Measurements from ENCODE around the gene MAN1C1.
"Not testable (repeated sequence)": the region's sequence is repeated elsewhere in the genome, so short reads cannot be mapped to it uniquely, and the experiment has no call there.

The MAN1C1 gene

DNA sequence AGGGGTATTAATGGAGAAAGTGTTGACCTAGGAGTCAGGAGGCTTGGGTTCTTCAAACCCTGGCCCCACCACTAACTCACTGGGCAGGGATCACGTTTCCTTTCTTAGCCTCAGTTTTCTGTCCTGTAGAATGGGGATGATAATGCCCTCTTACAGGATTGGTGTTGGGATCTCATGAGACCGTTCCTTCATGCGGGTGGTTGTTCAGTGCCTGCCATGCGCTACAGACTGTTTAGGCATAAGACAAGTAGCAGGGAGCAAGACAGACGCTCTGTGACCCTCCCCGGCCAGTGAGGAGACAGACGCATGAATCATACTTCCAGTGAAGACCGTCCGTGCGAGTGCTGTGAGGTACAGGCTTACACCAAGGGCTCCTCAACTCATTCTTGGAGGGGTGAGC, 81.7 kb downstream of the MAN1C1 start:
- no peak for DNase-seq (ENCODE audit: low read depth)

DNA sequence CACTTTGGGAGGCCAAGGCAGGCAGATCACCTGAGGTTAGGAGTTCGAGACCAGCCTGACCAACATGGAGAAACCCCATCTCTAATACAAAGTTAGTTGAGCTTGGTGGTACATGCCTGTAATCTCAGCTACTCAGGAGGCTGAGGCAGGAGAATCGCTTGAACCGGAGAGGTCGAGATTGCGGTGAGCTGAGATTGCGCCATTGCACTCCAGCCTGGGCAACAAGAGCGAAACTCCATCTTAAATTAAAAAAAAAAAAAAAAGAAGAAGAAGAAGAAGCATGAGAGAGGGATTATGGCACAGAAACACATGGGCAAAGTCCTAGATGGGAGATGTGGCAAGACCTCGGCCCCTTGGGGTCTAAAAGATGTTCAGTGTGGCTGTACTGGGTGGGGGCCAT, 82.5 kb downstream of the MAN1C1 start:
- DNase-seq (ENCODE audit: low read depth), result not testable (repeated sequence)

DNA sequence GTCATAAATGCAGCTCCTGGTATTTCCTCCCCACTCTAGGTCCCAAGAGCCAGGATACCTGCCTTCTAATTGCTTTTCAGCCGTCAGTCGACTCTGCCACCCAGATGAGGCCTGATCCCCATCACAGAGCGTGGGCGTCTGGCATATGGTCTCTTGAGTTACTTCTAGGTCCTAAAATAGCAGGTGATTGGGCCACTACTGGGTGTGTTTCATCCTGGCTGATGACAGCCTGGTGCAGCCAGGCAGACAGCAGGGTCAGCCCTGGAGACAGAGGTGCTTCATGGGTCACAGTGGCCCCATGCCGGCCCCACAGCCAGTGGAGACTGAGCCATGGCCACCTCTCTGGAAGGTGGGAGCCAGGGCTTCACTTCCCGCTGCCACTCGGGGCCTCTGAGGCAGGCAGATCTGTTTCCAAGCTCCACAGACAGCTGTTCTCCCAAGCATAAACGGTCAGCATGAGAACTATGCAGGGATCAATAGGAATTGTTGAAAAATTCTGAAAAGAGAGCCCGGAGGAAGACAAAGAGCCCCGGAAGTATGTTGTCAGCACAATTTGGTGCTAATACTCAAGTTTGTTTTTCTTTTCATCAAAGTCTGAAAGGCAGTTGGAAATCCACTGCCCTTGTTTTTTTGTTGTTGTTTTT, 83.0 kb downstream of the MAN1C1 start:
- no peak for DNase-seq (ENCODE audit: low read depth)

DNA sequence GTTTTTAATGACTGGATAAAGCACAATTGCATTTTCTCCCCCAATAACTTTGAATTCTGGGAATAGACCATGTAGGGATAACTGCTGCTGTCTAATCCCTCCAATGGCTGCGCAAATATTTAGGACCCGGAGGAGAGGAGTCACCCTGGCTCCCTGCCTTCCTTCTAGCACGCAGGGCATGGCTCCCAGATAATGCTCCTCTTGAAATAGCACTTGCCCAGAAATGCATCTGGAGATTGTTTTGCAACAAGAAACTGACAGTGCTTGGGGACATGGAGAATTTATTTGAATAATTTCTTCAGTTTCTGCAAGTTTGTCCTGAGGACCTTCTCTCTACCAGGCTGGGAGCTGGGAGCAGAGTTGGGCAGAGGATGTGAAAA, 83.5 kb downstream of the MAN1C1 start:
- no peak for DNase-seq (ENCODE audit: low read depth)

DNA sequence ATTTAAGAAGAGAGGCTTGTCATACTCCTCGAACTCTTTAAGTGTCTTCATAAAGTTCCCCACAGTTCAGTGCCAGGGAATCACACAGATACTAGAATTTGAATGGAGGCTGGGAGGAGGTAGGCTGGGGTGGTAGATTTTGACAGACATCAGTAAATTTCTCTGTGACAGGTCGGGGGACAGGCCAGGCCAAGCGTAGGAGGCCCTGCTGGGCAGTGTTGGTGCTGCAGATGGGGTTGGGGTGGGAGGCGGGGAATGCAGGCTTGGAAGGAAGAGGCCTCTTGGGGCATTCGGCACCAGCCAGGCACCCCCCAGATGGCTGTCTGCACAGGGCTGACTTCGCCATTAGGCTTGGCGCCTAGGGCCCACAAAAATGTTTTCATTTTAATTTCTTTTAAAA, 84.0 kb downstream of the MAN1C1 start:
- DNase-seq (ENCODE audit: low read depth), result no peak

DNA sequence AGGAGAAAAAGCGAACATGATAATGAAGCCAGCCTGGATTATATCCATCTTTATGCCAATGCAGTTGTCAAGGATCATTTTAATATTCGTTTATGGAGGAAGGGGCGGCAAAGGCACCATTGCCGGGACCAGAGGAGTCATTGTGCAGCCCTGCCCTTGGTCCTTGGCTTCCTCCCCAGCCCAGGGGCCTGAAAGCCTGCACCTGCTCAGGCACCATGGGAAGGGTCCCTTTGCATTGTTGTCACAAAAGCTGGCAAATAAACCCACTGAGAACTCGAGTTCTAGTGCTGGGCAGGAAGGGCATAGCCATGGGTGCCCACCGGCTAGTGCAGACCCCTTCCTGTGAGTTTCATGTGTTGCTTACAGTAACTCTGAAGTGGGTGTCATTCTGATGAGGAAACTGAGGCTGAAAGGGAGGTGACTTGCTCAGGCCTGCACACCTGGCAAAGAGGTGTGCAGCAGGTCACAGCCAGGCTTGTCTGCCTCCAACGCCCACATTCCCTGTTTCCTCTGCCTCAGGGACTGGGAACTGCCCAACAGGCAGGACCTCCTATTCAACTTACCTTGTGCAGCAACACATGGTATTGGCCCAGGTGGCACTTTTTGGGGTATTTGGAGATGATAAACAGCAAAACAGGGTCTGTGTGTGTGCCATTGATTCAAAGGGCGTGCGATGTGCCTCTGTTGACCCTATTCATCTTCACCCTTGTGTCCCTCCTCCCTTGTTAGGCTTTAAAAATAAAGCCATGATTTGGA, 84.6 kb downstream of the MAN1C1 start:
- DNase-seq (ENCODE audit: low read depth), result no peak

DNA sequence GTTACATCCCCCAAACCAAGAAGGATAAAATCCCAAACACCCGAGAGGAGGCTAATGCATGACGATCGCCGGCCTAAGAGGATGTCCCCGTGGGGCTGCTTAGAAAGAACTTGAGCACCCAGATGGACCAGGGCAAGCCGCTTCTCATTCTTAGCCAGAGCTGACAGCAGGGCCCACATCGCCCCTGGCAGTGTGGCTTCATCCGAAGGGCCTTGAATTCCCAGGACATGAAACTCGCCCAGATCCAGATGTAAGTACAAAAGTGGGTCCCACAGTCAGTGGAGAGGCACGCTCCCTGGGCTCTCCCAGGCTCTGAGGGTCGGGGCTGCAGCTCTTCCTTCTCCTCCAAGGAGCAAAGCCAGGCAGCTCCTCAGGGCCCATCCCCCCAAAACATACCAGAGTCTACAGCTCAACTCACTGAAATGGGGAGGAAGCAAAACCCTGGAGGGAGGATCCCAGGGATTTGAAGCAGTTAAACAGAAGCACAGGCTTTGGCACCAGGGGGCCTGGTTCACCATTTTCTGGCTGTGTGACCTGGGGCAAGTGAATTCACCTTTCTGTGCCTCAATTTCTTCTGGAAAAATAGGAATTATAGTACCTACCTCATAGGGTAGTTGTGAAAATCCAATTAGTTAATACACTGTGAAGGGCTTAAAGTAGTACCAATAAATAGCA, 85.6 kb downstream of the MAN1C1 start:
- no peak for DNase-seq (ENCODE audit: low read depth)

DNA sequence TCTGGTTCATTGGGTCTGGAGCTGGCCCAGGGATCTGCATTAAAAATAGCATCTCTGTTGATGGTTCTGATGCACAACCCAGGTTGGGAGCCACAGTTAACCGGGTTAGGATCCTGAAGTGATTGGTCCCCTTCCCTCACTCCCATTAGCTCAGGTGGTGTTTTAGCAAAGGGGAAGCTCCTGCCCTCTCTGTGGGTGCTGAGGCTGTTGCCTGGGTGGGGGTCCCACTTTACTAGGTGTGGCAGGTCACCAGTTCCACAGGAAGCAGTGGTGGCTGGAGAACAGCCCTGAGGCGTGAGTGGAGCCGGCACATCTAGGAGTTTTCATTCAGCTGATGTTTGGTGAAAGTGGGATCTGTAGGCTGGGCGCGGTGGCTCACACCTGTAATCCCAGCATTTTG, 86.5 kb downstream of the MAN1C1 start:
- no peak for DNase-seq (ENCODE audit: low read depth)

DNA sequence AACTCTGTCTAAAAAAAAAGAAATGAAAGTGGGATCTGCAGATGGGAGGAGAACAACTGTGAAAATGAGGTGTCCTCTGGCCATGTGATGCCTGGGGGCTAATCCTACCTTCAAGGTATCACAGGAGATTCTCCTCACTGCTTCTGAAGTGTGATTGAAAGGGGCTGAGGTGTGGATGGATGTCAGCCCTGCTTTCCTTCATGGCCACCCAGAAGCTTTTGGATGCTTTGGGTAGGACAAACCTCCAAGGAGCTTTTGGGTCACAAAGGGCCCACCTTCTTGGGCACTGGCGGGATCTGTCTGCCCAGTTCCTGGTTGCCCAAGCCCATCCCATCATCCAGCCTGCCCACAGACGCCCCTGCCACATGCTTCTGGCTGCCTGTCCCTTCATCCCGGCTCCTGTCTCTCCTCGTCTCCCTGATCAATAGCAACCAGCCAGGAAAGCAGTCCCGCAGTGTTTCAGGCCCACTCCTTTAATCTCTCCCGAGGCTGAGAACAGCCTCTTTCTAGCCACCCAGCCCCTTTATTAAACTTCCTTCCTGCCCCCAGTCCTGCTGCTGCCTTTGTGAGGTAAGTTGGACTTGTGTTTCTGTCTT, 87.2 kb downstream of the MAN1C1 start:
- no peak for DNase-seq (ENCODE audit: low read depth)

DNA sequence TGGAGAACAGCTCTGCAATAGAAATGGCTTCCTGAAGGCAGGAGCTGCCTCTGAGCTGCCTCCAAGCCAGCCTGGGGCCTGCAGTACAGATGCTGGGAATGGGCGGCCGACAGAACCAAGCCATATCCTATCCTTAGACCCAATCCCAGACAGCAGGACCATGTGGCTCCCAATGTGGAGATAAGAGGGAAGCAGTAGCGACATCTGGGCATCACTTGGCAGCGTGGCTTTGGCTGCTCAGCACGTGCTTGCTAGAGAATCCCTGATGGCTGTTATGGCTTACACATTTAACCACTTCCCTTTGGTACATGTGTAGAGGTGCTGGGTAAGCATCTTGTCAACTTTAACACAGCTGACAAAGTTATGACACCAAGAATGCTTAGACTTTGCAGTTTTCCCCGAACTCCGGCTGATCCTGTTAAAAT, 87.7 kb downstream of the MAN1C1 start:
- no peak for DNase-seq (ENCODE audit: low read depth)

DNA sequence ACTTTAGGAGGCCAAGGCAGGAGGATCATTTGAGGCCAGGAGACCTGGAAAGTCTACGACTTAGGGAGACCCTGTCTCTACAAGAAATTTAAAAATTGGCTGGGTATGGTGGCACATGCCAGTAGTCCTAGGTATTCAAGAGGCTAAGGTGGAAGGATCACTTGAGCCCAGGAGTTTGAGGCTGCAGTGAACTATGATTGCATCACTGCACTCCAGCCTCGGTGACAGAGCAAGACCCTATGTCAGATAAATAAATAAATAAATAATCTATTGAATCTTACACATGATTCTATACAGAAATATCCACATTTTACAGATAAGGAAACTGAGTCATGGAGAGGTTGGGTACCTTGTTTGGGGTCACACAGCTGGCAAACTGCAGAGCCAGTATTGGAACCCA, 89.1 kb downstream of the MAN1C1 start:
- no peak for DNase-seq (ENCODE audit: low read depth)

DNA sequence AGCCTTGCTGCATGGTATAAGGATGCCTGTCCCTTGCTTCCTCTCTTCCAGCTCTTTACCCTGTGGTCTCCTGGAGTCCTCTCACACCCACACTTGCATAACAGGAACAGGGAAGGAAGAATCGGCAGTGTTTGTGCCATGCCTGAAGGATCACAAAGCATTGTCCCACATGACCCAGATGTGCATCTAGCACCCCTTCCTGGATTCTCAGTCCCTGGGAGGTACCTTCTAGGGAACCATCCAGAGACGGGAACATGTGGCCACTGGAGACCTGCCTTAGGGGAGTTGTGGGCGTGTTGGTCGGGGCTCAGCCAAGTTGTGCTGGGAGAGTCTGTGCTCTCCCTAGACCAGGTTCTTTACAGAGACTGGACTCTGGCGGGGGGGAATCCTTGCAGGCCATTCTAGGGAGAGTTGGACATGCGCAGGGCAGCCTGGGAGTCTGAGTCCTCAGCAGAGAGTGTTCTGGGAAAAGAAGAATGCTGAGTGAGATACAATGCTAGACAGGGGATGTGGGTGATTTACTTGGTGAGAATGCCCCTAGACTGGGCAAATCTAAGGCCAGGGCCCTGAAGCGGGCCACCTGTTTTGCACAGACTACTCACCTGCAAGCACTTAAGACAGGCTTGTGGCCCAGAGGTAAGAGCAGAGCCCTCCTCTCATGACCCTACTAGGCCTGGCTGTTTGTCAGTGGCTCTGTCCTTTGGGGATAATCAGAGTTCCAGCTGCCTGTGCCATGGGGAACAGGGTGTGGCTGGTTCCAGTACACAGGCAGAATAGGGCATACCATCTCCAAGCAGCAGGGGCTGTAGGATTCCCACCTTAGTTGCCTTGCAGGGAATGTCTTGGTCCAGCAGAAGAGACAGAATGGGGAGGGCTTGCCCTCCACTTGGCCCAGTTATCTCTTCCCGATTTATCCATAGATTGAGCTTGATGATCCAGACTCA, 89.8 kb downstream of the MAN1C1 start:
- DNase-seq (ENCODE audit: low read depth), result no peak

DNA sequence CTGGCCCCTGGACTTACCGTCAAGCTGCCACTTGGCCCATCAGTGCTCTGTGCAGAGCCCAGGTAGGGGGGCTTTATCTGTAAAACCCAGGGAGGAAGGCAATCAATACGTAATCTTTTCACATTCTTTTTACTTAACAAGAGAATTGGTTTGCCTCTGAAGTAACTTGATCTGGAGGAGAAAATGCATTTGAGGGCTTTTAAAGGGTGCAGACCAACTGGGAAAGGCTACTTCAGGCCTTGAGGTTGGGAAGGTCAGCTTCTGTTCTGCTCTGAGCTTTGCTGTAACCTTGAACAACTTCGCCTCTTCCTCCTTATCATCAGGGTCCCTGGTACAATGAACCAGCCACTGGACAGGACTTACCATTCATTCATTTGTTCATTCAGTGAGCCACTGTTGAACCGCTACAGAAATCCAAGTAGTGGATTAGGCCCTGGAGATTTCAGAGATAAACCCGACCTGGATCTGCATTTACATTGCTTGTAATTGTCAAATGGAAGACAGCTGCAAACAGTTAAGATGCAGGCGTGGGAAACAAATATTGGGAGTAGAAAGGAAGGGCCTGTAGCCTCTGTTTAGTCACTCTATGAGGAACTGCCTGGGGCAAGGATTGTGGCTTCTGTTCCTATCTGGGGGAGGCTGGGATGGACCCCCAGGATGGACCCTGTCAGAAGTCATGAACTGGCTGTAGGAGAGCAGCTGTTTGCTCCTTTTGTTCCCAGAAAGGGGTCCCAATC, 90.9 kb downstream of the MAN1C1 start:
- no peak for DNase-seq (ENCODE audit: low read depth)

DNA sequence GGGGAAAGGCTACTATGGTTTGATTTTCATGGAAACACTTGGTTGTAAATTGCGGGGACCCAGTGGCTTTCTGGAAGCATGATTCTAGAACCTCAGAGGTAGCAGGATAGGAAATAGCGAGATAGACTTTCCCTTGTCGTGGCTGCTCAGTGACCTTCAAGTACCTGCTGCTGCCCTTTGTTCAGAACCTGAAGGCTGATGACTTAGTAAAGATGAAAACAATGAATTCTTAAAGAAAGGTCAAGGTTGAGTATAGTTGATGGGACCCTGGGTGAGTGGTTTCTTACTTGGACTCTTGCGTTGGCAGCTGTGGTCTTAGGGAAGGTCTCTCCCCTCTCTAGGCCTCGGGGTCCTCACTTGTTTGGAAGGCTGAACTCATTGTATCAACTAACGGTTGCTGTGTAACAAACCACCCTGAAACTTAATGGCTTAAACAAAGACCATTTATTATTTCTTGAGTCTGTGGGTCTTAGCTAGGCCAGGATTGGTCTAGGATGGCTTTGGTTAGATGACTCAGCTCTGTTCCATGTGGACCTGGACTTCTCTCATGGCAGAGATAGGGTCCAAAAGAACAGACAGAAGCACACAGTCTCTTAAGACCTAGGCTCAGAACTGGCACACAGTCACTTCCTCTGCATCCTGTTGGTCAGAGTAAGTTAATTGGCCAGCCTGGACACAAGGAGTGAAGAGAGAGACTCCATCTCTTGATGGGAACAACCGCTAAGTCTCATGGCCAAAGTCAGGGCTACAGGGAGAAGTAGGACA, 94.2 kb downstream of the MAN1C1 start:
- no peak for DNase-seq (ENCODE audit: low read depth)

DNA sequence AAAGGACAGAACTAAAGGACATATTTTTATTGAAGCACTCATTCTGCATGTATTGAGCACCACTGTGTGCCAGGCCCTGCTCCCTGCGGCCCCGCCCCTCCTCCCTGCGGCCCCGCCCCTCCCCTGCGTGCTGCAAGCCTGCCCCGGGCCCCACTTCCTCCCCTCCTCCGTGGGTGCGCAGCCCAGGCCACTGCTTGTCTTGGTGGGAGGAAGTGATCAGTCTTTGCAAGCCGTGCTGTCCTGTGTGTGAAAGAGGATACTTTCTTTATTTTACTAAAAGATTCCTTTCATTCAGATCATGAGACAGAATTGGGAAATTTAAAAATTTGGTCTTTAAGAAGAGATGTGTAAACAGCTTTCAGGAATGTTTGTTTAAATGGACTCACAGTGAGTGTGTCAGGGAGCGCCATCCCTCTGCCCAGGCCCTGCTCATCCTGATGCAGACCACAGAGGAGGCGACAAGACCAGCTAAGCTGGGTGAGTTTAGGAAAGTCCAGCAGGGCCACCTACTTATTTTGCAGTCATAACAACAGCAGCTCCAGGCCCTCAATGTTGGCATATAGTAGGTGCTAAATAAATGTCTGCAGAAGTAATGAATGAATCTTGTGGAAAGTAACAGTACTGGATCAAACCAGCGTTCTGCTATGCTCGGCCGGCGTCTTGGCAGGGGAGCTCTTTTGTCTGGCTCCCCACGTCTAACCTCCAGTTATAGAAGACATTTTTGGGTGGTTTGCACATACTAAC, 95.1 kb downstream of the MAN1C1 start:
- peak; percentile 18 for DNase-seq (ENCODE audit: low read depth)

DNA sequence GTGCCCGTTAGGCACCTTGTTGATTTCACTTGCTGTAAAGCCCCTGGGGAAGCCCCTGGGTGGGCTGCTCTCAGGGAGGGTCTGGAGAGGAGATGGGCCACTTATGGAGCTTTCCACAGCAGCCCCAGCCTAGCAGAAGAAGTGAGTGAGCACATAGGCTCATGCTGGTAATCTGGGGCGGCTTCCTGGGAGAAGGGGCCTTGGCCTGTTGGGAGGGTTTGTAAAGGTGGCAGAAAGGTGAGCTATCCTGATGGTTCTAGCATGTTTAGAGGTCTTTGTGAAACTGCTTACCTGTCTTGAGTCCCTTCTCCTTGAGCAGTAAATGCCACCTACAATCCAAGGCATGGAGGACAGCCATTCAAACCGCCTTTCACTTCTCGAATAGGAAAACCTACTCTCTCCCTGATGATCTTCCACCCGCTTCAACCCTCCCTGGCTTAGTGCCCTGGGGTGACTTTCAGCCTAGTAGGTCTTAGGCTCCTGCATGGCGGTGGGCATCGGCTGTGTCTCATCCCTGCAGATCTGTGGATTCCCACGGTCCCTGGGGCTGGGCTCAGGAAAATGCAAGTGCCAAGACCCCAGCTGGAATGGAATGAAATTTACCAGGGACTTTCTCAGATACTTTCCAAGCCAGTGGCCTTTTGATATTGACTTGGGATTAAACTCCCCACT, 95.8 kb downstream of the MAN1C1 start:
- no peak for DNase-seq (ENCODE audit: low read depth)

DNA sequence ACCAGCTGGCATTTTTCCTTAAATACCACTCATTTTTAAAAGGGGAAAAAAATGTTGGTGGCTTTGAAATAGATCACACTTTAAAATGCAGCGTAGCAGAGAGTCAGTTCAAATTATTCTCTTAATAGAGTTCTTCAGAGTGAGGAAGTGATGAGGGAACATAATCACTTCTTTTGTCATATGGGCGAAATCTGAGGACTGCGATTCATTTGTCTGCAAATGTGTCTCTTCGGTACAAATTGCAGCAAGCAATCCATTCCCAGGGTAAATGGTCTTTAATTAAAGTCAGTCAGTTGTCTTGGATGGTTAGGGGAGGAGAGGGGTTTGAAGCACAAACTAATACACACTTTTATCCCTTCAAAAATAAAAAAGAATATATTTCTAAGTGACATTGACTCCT, 97.4 kb downstream of the MAN1C1 start:
- no peak for DNase-seq (ENCODE audit: low read depth)

DNA sequence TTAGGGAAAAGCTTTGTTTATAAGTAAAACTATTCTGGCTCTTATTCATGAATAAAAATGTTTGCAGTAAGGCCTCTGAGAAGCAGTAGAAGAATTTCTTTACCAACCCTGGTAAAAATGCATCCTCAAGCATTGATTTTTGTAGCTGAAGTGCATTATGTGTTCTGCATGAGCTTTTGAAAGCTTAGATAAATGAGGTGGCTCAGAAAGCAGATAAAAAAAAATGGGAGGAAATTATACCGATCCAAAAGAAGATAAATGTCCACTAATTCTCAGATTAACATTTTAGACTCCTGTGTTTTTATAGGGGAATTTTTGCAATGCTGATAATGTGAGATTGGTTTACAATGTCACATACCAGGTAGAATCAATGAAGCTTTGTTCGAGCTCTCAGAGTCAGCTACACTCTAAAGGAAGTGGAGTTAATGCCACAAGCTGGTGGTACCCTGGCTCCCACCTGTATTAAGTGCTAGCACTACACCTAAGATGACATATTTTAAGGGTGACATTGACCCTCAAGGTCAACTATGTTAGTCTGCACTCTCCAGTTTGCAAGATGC, 97.9 kb downstream of the MAN1C1 start:
- no peak for DNase-seq (ENCODE audit: low read depth)

DNA sequence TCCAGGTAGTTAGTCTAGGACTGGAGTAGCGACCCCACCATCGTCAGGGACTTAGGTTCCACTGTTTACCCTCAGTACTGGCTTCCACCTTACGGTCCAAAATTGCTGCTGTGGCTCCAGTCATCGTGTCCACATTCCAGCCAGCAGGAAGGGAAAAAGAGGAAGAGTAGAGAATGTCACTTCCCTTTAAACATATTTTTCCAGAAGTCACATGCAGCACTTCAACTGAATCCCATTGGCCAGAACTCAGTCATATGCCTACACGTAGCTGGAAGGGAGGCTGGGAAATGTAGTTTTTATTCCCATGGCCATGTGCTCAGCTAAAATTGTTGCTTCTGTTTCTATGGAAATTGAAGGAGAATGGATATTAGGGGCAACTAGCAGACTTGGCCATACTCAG, 99.3 kb downstream of the MAN1C1 start:
- DNase-seq (ENCODE audit: low read depth), result no peak
